ENCODE results near the gene TPPP2.

TPPP2 gene

GRCh38 chr14:21016413-21017190, 13.4 kb upstream of the TPPP2 start:
- DNase-seq (ENCODE audit: low read depth, low spot score) = no peak

GRCh38 chr14:21017528-21018245, 12.3 kb upstream of the TPPP2 start:
- DNase-seq (ENCODE audit: low read depth, low spot score) = no peak

GRCh38 chr14:21018286-21018685, 11.7 kb upstream of the TPPP2 start:
- no peak for DNase-seq (ENCODE audit: low read depth, low spot score)

DNA sequence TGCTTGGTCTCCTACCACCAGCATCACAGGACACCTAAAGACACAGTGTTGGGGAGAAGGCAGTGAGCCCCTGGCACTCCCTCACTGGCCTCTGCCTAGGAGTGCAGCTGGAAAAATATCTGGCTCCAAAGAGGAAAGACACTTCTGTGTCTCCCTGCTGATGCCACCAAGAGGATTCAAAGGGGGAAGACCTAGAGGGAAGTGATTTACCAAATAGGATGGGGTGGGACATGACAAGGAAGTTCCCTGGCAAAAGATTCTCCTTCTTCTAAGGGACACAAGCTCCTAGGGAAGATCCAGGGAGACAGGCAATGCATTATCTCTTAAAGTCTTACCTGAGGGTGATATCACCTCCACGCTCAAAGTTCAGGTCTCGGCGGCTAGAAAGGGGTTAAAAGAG, 11.2 kb upstream of the TPPP2 start:
- no peak for DNase-seq (ENCODE audit: low read depth, low spot score)

DNA sequence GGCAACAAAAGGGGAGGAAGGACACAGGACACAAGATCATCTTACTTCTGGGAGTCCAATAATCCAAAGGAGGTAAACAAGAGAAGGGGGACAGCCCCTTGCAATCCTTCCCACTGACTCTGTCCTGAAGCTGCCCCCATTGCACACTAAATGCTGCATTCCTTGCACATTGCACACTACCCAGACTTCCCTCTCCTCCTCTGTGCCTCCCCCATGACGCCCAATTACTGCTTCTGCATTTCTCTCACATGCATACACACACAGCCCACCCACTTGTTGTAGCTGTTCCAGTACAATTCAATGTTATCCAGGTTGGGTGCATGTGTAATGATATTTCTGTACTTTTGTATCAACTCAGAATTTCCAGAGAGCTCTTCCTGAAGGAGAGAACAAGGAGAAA, 10.7 kb upstream of the TPPP2 start:
- no peak for DNase-seq (ENCODE audit: low read depth, low spot score)

DNA sequence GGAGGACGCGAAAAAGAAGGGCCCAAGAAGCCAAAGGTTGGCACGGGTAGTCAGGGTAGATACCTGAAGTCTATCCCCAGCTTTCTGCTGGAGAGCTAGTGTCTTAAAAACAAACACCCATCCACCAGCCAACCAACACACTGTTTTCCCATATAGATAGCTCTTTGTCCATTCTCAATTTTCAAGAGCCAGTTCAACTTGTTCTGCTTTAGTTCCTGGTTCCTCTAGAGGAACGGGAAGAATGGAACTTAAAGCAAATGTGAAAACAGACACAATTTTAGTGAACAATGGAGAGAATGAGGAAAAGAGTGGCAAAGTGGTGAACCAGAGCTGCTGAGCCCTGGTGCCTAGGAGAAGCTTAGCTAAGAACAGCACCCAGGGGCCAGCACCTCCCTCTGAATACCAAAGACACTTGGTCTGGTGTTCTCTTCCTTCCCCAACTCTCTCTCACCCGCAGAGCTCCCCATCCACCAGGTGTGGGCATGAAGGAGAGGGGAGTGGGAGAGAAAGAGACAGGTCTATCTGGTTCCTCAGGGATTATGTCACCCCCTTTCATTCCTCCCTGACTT, 9.0 kb upstream of the TPPP2 start:
- DNase-seq (ENCODE audit: low read depth, low spot score) = no peak

GRCh38 chr14:21022686-21023085, 7.3 kb upstream of the TPPP2 start:
- DNase-seq (ENCODE audit: low read depth, low spot score) = no peak

GRCh38 chr14:21023174-21023573, 6.8 kb upstream of the TPPP2 start:
- DNase-seq (ENCODE audit: low read depth, low spot score) = no peak

DNA sequence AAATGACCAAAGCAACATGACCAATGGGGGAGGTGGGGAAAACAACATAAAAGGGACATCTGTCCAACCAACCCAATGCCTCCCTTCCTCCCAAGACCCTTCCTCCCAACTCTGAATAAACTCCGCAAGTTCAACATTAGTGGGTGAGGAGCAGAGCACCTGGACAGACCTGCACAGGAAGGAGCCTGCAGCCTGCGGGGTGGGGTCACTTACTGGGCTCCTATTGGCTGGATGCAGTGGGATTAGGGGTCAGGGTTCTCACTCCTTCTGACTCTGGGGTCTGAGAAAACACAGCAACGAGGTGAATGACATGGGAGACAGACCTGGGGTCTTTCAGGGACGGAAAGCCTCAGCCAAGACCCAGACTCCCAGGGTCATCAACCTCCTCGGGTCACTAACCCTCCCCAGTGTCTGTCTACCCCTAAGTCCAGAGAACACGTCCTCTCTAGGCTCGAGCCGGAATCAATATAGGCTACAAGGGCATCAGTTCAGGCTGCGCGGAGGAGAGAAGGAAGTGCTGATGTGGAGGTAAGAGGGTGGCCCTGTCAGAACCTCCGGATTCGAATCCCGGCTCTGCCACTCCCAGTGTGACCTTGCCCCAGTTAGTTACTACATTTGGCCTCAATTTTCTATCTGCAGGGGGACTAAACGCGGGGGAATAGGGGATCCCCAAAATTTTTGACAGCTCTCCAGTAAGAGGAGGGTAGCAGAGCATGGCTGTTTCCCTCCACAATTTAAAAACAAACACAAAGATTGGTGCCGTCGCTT, 6.0 kb upstream of the TPPP2 start:
- DNase-seq (ENCODE audit: low read depth, low spot score) = no peak

DNA sequence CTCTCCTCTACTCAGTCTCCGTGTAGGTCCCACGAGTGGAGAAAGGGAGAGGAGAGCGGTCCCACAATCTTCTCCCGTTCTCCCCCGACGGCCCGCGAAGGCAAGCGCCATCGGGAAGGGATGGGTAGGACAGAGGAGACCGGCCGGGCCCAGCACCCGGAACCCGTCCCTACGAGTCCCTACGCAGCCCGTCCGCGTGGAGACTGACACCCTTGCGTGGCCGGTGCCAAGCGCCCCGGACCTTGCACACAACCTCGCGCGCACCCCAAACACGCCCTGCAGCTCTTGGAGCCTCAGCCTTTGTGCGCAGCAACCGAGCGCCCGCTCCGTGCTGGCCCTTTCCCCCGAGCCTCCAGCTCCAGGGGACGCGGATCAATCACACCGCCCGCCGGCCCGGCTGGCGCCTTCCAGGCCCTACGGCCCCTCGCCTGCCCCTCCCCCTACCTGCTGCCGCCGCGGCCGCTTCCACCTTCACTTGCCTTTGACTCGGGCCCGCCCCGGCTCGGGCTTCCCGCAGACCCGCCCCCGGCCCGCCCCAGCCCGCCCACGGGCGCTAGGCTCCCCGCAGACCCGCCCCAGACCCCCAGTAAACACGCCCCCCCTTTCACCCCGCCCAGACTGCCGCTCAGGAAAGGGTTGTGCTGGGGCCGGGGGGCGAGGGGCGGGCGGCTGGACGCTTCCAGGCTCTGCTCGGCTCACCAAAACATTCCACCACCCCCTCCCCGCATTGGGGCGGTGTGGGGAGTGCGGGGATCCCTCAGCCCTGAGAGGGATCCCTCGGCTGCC, 5.2 kb upstream of the TPPP2 start, which contains the start of gene NDRG2:
Gene NDRG2, minus strand, starts transcription at position 477 of the 786 bp plus-strand sequence. CDS start 1,746 bp downstream, outside the sequence.
- peak; percentile 65 for DNase-seq (ENCODE audit: low read depth, low spot score)

- DNase-seq (ENCODE audit: low read depth, low spot score) = peak; percentile 28
Measured at GRCh38 chr14:21025371-21026273, 4.4 kb upstream of the TPPP2 start.

- no peak for DNase-seq (ENCODE audit: low read depth, low spot score)
Measured at GRCh38 chr14:21026274-21026987, 3.6 kb upstream of the TPPP2 start.

- DNase-seq (ENCODE audit: low read depth, low spot score) = no peak
Measured at GRCh38 chr14:21026988-21027315, 3.1 kb upstream of the TPPP2 start.

DNA sequence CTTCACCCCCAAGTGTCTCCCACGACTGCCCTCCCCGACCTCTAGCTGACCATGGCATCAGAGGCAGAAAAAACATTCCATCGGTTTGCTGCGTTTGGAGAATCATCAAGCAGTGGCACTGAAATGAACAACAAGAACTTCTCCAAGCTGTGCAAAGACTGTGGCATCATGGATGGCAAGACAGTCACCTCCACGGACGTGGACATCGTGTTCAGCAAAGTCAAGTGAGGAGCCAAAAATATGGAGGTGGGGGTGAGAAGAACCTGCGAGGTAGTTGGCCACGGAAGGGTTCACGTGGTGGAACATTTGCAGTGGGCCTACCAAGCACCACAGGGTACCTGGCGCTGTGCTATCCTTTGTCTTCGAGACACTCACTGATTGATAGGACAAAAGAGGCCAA, 514 bp downstream of the TPPP2 start:
- no peak for DNase-seq (ENCODE audit: low read depth, low spot score)

- no peak for DNase-seq (ENCODE audit: low read depth, low spot score)
Measured at GRCh38 chr14:21032326-21033132, 2.5 kb downstream of the TPPP2 start.

- DNase-seq (ENCODE audit: low read depth, low spot score) = no peak
Measured at GRCh38 chr14:21033133-21033698, 3.2 kb downstream of the TPPP2 start.

- DNase-seq (ENCODE audit: low read depth, low spot score) = no peak
Measured at GRCh38 chr14:21034707-21035106, 4.7 kb downstream of the TPPP2 start, which contains the start of gene RNASE13. Gene RNASE13 (minus strand): TSS chr14:21034807. CDS start chr14:21034288, 519 bp downstream.

- no peak for DNase-seq (ENCODE audit: low read depth, low spot score)
Measured at GRCh38 chr14:21036751-21037150, 6.7 kb downstream of the TPPP2 start.

Data from astrocyte of the hippocampus (primary cell).